Uterus (tissue), 4 donors: ENCODE measurements around the gene SMARCC2. TPM values are rescaled to one million over a fixed set of nuclear protein-coding genes. Genes with fewer than 3 reads are reported as not detected.

ENCODE experiments used
- DNase-seq, 2 donors: peaks; one replicate each; pipeline ENCODE4 v3.0.0-alpha.2; 2019 to 2020
- H3K27ac ChIP-seq, 2 donors: fragments of 200-600 bp; sonication (generic); 1 replicate in 1 of 2; 2 replicates in 1 of 2; pipeline ENCODE4 v1.5.1; 2016 to 2018
- H3K27me3 ChIP-seq, 2 donors: fragments of 200-600 bp; sonication (generic); one replicate each; pipeline ENCODE4 v1.5.1; 2018 to 2019; ENCODE audit warnings: control low read depth in 1 of 2
- H3K36me3 ChIP-seq, 2 donors: fragments of 200-600 bp; sonication (generic); one replicate each; pipeline ENCODE4 v1.5.1; 2019; ENCODE audit warnings: control low read depth in 1 of 2
- H3K4me1 ChIP-seq, 2 donors: fragments of 200-600 bp; sonication (generic); one replicate each; pipeline ENCODE4 v1.5.1; 2018 to 2019; ENCODE audit warnings: control low read depth in 1 of 2
- H3K4me3 ChIP-seq, 2 donors: fragments of 200-600 bp; sonication (generic); 1 replicate in 1 of 2; 2 replicates in 1 of 2; pipeline ENCODE4 v1.5.1; 2018 to 2019; ENCODE audit warnings: mild to moderate bottlenecking in 1 of 2
- H3K9me3 ChIP-seq, 2 donors: fragments of 200-600 bp; sonication (generic); one replicate each; pipeline ENCODE4 v1.5.1; 2019; ENCODE audit warnings: control low read depth in 1 of 2
- POLR2A ChIP-seq, 2 donors: fragments of 450-650 bp; IDR thresholded peaks; one replicate each; pipeline ENCODE4 v1.6.1; 2016; ENCODE audit warnings: antibody characterized with exemption in 2 of 2, mild to moderate bottlenecking in 1 of 2, moderate library complexity in 1 of 2
- intact Hi-C: fragments of 100-400 bp; cut with DNase I; formaldehyde crosslinking; loops from one replicate; pipeline ENCODE4 v1.15.1; 2023; ENCODE audit warnings: low total_unique reads
- total RNA-seq, 4 donors: library from RNA; depleted of rRNA in 3 of 4; stranded (reverse); fragments of >200 nt in 3 of 4; gene quantifications; one replicate each; pipeline versions ENCODE4 v1.1.0 to v1.2.4, GENCODE V29; 2014 to 2023
- TF ChIP-seq, protein P1 (sequence below), 4 experiments: fragments of 200-600 bp in 2 of 4; fragments of 450-650 bp in 2 of 4; sonication (generic) in 2 of 4; IDR thresholded peaks; one replicate each; pipeline ENCODE4 v1.5.1; 2016 to 2019; ENCODE audit warnings: antibody characterized with exemption in 4 of 4, mild to moderate bottlenecking in 2 of 4, moderate library complexity in 1 of 4
- donor health status: DM: yes; HTN: yes; CAD: no.

Gene SMARCC2
- total RNA-seq, 4 donors from 2014 or later, result 63.2 to 214 (median 81.0) TPM

GRCh38 chr12:56212361-56212760 is 23.1 kb upstream of the SMARCC2 start:
- no peak for DNase-seq
- no peaks in the 10 kb centered on the region for H3K27me3 ChIP-seq
- H3K36me3 ChIP-seq, result no peaks in the 10 kb centered on the region
- intact Hi-C loops, result no loop called here
- no peak overlapping the region for H3K27ac ChIP-seq
- no peaks in the 10 kb centered on the region for H3K9me3 ChIP-seq
- no peaks in the 10 kb centered on the region for H3K4me1 ChIP-seq
- H3K4me3 ChIP-seq, result no peak overlapping the region
- TF ChIP-seq POLR2A (IDR thresholded peaks at IDR 0.05), result no peak
- TF ChIP-seq, protein P1, sequence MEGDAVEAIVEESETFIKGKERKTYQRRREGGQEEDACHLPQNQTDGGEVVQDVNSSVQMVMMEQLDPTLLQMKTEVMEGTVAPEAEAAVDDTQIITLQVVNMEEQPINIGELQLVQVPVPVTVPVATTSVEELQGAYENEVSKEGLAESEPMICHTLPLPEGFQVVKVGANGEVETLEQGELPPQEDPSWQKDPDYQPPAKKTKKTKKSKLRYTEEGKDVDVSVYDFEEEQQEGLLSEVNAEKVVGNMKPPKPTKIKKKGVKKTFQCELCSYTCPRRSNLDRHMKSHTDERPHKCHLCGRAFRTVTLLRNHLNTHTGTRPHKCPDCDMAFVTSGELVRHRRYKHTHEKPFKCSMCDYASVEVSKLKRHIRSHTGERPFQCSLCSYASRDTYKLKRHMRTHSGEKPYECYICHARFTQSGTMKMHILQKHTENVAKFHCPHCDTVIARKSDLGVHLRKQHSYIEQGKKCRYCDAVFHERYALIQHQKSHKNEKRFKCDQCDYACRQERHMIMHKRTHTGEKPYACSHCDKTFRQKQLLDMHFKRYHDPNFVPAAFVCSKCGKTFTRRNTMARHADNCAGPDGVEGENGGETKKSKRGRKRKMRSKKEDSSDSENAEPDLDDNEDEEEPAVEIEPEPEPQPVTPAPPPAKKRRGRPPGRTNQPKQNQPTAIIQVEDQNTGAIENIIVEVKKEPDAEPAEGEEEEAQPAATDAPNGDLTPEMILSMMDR (IDR thresholded peaks at IDR 0.05), result no peak

- Histone ChIP-seq H3K27ac (no peak overlapping the region), H3K4me3 (no peak overlapping the region), H3K27me3 (no peaks in the 10 kb centered on the region), H3K4me1 (no peaks in the 10 kb centered on the region), H3K9me3 (no peaks in the 10 kb centered on the region), H3K36me3 (no peaks in the 10 kb centered on the region)
- TF ChIP-seq, protein P1 (IDR thresholded peaks at IDR 0.05), result no peak
- no peak for TF ChIP-seq POLR2A (IDR thresholded peaks at IDR 0.05)
- DNase-seq, result no peak
- intact Hi-C loops, result no loop called here
Measured at GRCh38 chr12:56208006-56208405, 18.7 kb upstream of the SMARCC2 start.

- no peaks in the 10 kb centered on the region for H3K4me1 ChIP-seq
- no peaks in the 10 kb centered on the region for H3K36me3 ChIP-seq
- H3K27me3 ChIP-seq, result no peaks in the 10 kb centered on the region
- TF ChIP-seq, protein P1 (IDR thresholded peaks at IDR 0.05), result peak; percentile 39 to 49 (median 40)
- TF ChIP-seq POLR2A (IDR thresholded peaks at IDR 0.05), result no peak
- no peaks in the 10 kb centered on the region for H3K9me3 ChIP-seq
- DNase-seq, result peak; percentile 38 to 57
- H3K4me3 ChIP-seq, result no peak overlapping the region
- no peak overlapping the region for H3K27ac ChIP-seq
- intact Hi-C loops, result no loop called here
Measured at GRCh38 chr12:56206452-56207166, 17.3 kb upstream of the SMARCC2 start.

- intact Hi-C loops, result no loop called here
- Histone ChIP-seq H3K9me3 (no peaks in the 10 kb centered on the region), H3K4me1 (no peaks in the 10 kb centered on the region), H3K27ac (no peak overlapping the region), H3K36me3 (no peaks in the 10 kb centered on the region), H3K4me3 (no peak overlapping the region), H3K27me3 (no peaks in the 10 kb centered on the region)
- no peak for TF ChIP-seq POLR2A (IDR thresholded peaks at IDR 0.05)
- TF ChIP-seq, protein P1 (IDR thresholded peaks at IDR 0.05), result no peak
- DNase-seq, result no peak
Measured at GRCh38 chr12:56205445-56205844, 16.2 kb upstream of the SMARCC2 start.

DNA sequence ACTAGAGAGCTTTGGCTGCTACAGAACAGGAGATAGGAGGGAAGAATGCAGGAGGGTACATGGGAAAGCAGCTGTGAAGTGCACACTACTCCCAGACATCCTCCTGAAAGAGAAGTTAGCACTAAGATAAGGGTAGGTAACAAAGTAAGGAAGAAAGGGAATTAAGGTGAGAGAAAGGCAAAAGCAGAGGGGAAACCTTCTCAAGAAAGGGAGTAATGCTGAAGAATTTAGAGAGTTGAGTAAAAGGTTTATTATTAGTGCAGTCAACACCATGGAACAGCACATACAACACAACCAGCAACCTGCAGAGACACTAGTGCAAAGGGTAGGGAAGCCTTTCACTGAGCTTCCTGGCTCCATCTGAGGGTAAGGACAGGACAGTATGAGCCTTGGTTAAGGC is 15.0 kb upstream of the SMARCC2 start:
- Histone ChIP-seq H3K27ac (no peak overlapping the region), H3K36me3 (no peaks in the 10 kb centered on the region), H3K9me3 (no peaks in the 10 kb centered on the region), H3K4me1 (no peaks in the 10 kb centered on the region), H3K27me3 (no peaks in the 10 kb centered on the region), H3K4me3 (no peak overlapping the region)
- intact Hi-C loops, result no loop called here
- no peak for DNase-seq
- TF ChIP-seq, protein P1 (IDR thresholded peaks at IDR 0.05), result no peak
- TF ChIP-seq POLR2A (IDR thresholded peaks at IDR 0.05), result no peak
